Gastrocnemius medialis (tissue), 4 donors: Measurements from ENCODE around the gene GBA2. TPM values are rescaled to one million over a fixed set of nuclear protein-coding genes. Genes with fewer than 3 reads are reported as not detected.

Source experiments
- ATAC-seq, 2 donors: fragments of 150-250 bp; one replicate each; pipeline ENCODE4 v1.9.1; 2016
- DNase-seq, 2 donors: peaks; one replicate each; pipeline ENCODE4 v3.0.0-alpha.2; 2019
- H3K27ac ChIP-seq, 4 donors: fragments of 200-600 bp; sonication (generic); 1 replicate in 1 of 4; 2 replicates in 3 of 4; pipeline ENCODE4 v1.5.1; 2016 to 2018; ENCODE audit warnings: mild to moderate bottlenecking in 2 of 4, moderate library complexity in 1 of 4
- H3K27me3 ChIP-seq, 3 donors: fragments of 200-600 bp; sonication (generic) in 2 of 3; 1 replicate in 1 of 3; 2 replicates in 2 of 3; pipeline versions ENCODE4 v1.5.1 to v1.6.0; 2016 to 2019; ENCODE audit warnings: mild to moderate bottlenecking in 1 of 3, moderate library complexity in 1 of 3
- H3K36me3 ChIP-seq, 2 donors: fragments of 200-600 bp; sonication (generic) in 1 of 2; one replicate each; pipeline ENCODE4 v1.5.1; 2017 to 2018
- H3K4me1 ChIP-seq, 2 donors: fragments of 200-600 bp; sonication (generic) in 1 of 2; one replicate each; pipeline ENCODE4 v1.5.1; 2016 to 2017; ENCODE audit warnings: mild to moderate bottlenecking in 2 of 2
- H3K4me3 ChIP-seq, 4 donors: fragments of 200-600 bp; sonication (generic) in 3 of 4; 1 replicate in 1 of 4; 2 replicates in 3 of 4; pipeline ENCODE4 v1.5.1; 2016 to 2019; ENCODE audit warnings: mild to moderate bottlenecking in 2 of 4
- H3K9me3 ChIP-seq, 3 donors: fragments of 200-600 bp; sonication (generic) in 2 of 3; 1 replicate in 1 of 3; 2 replicates in 2 of 3; pipeline ENCODE4 v1.5.1; 2016 to 2019
- POLR2A ChIP-seq, 2 donors: fragments of 450-650 bp; IDR thresholded peaks; one replicate each; pipeline ENCODE4 v1.6.1; 2017; ENCODE audit warnings: antibody characterized with exemption in 2 of 2, mild to moderate bottlenecking in 2 of 2, moderate library complexity in 2 of 2
- in situ Hi-C, 4 donors: fragments of 200-750 bp; cut with MboI; loops; one replicate each; pipeline versions ENCODE4 v1.15.0 to v1.8.0; 2017; ENCODE audit warnings: low sequenced_read_pairs in 4 of 4
- intact Hi-C: fragments of 100-400 bp; cut with DNase I; formaldehyde crosslinking; loops from one replicate; pipeline ENCODE4 v1.15.1; 2023; ENCODE audit warnings: low total_unique reads
- total RNA-seq, 4 donors: library from RNA; depleted of rRNA; stranded (reverse); fragments of >200 nt; gene quantifications; one replicate each; pipeline versions ENCODE4 v1.1.0 to v1.2.3, GENCODE V29; 2016
- TF ChIP-seq, protein P1 (sequence below), 5 experiments: fragments of 450-650 bp in 3 of 5; fragments of 200-600 bp in 2 of 5; sonication (generic) in 2 of 5; IDR thresholded peaks in 4 of 5; conservative IDR thresholded peaks in 1 of 5; 1 replicate in 4 of 5; 2 replicates in 1 of 5; pipeline ENCODE4 v1.5.1; 2016 to 2019; ENCODE audit warnings: antibody characterized with exemption in 5 of 5, mild to moderate bottlenecking in 3 of 5, moderate library complexity in 3 of 5

GBA2 gene
- total RNA-seq, 4 donors from 2014 or later, result 47.3 to 63.2 (median 51.4) TPM

DNA sequence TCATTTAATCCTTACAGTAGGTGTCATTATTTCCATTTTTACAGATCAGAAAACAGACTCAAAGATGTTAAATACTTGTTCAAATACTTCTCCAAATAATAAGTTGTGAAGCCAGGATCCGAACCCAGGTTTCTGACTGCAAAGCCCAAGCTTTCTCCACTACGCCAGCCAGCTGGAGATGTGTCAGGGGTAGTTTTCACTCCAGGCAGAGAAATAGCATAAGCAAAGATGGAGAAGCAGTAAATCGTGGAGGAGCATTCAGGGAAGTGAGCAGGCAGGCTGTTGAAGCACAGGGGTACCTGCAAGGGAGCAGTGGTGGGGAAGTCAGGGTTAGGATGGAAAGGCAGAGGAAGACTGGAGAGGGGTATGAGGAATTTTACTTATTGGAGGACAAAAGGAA lies 19.9 kb downstream of the GBA2 start:
- DNase-seq, result no peak
- peaks cover 51 to 62% of the 10 kb centered on the region in 2 donors for H3K4me1 ChIP-seq
- no peak for ATAC-seq
- intact Hi-C loops, result no loop called here
- in situ Hi-C loops, result loop anchor here in 2 of 4 donors (10.0 to 25.0 kb wide), 2 partner anchors 64 to 242 kb away; partner anchors contain the start of genes ARHGEF39 (in 1 of the 2) and RUSC2 (in 1 of the 2)
- H3K9me3 ChIP-seq, result no peaks in the 10 kb centered on the region
- peaks cover 0 to 22% of the 10 kb centered on the region in 2 donors for H3K36me3 ChIP-seq
- H3K27me3 ChIP-seq, result no peaks in the 10 kb centered on the region
- H3K27ac ChIP-seq, result peak overlapping the region; percentile 88 to 98 (median 92)
- no peak for TF ChIP-seq POLR2A (IDR thresholded peaks at IDR 0.05)
- TF ChIP-seq, protein P1, sequence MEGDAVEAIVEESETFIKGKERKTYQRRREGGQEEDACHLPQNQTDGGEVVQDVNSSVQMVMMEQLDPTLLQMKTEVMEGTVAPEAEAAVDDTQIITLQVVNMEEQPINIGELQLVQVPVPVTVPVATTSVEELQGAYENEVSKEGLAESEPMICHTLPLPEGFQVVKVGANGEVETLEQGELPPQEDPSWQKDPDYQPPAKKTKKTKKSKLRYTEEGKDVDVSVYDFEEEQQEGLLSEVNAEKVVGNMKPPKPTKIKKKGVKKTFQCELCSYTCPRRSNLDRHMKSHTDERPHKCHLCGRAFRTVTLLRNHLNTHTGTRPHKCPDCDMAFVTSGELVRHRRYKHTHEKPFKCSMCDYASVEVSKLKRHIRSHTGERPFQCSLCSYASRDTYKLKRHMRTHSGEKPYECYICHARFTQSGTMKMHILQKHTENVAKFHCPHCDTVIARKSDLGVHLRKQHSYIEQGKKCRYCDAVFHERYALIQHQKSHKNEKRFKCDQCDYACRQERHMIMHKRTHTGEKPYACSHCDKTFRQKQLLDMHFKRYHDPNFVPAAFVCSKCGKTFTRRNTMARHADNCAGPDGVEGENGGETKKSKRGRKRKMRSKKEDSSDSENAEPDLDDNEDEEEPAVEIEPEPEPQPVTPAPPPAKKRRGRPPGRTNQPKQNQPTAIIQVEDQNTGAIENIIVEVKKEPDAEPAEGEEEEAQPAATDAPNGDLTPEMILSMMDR (IDR thresholded peaks at IDR 0.05 in 4 of 5, conservative IDR thresholded peaks at IDR 0.05 in 1 of 5), result no peak
- peak overlapping the region; percentile 21 to 40 (median 26) for H3K4me3 ChIP-seq

DNA sequence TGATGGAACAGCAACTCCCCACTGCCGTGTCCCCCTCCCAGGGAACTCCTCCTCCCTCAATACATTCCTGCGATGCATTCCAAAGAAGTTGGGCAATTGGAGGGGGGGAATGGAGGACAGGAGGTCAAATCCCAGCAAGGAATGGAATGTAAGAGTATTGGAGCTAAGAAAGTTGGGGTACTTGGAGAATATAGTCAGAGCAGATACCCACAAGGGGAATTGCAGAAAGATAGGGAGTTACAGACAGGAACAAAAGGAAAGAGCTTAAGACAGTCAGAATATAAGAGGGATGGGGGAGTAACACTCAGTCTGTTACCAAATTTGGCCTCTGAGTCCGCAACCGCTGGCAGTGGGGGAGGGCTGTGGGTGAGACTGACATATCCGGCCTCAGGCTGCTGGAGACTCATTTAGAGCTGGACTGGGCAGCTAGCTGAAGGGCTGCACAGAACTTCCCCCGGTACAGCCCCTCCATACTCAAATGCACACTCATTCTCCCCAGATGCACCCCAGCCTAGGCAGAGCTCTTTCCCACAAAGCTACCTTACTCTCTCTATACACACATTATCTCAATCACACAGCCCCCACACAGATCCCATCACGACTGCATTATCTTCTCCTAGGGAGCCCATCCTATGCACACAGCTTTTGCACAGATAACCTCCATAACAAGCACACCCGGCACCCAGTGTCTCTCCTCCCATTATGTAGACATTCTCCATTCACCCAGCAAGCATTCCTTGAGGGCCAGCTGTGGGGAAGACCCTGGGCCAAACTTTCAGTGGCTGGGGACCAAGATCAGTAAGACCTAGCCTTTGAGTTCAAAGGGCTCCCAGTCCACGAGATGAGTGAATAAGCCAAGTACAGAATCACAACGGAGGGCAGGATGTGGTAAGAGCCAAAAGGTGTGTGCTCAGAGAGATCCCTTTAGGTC lies 20.7 kb downstream of the GBA2 start:
- ATAC-seq (peak; percentile 25 to 26), DNase-seq (peak; percentile 67 to 82)
- Histone ChIP-seq H3K27ac (peak overlapping the region; percentile 62 to 98 (median 88)), H3K4me3 (peak overlapping the region in 3 of 4 donors; percentile 26 to 43 (median 40)), H3K9me3 (no peaks in the 10 kb centered on the region), H3K27me3 (no peaks in the 10 kb centered on the region), H3K36me3 (peaks cover 0 to 24% of the 10 kb centered on the region in 2 donors), H3K4me1 (peaks cover 44 to 54% of the 10 kb centered on the region in 2 donors)
- TF ChIP-seq, protein P1 (IDR thresholded peaks at IDR 0.05 in 4 of 5, conservative IDR thresholded peaks at IDR 0.05 in 1 of 5), result no peak
- TF ChIP-seq POLR2A (IDR thresholded peaks at IDR 0.05), result peak; percentile 47 to 50
- in situ Hi-C loops (loop anchor here in 2 of 4 donors (10.0 to 25.0 kb wide), 2 partner anchors 64 to 241 kb away; partner anchors contain the start of genes ARHGEF39 (in 1 of the 2) and RUSC2 (in 1 of the 2)), intact Hi-C loops (no loop called here)

GRCh38 chr9:35727676-35728040 lies 21.4 kb downstream of the GBA2 start:
- peak overlapping the region; percentile 62 to 98 (median 88) for H3K27ac ChIP-seq
- no peaks in the 10 kb centered on the region for H3K27me3 ChIP-seq
- H3K4me1 ChIP-seq, result peaks cover 40 to 50% of the 10 kb centered on the region in 2 donors
- TF ChIP-seq, protein P1 (IDR thresholded peaks at IDR 0.05 in 4 of 5, conservative IDR thresholded peaks at IDR 0.05 in 1 of 5), result no peak
- TF ChIP-seq POLR2A (IDR thresholded peaks at IDR 0.05), result no peak
- ATAC-seq, result no peak
- DNase-seq, result no peak
- H3K36me3 ChIP-seq, result peaks cover 0 to 30% of the 10 kb centered on the region in 2 donors
- peak overlapping the region in 2 of 4 donors; percentile 26 to 43 for H3K4me3 ChIP-seq
- in situ Hi-C loops, result loop anchor here in 2 of 4 donors (10.0 to 25.0 kb wide), 2 partner anchors 63 to 240 kb away; partner anchors contain the start of genes ARHGEF39 (in 1 of the 2) and RUSC2 (in 1 of the 2)
- intact Hi-C loops, result no loop called here
- no peaks in the 10 kb centered on the region for H3K9me3 ChIP-seq

DNA sequence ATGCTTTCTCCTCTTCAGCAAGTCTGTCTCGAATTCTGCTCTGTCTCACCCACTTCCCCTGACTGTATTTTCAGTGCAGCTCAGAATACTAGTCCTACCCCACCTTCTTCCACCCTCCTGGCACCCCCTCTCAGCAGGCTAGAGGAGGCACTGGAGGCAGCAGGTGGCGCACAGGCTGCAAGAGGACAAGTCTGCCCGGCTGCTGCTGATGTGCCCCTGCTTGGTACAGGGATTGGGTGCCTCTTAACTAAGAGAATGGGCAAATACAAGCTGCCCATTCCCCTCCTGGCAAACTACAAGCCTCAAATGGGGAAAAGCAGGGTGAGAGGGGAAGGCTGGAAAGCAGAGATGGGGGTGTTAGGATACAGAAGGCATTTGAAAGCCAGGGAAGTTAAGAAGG lies 22.1 kb downstream of the GBA2 start:
- Histone ChIP-seq H3K36me3 (peaks cover 0 to 38% of the 10 kb centered on the region in 2 donors), H3K4me1 (peaks cover 40 to 50% of the 10 kb centered on the region in 2 donors), H3K27ac (peak overlapping the region; percentile 62 to 98 (median 88)), H3K4me3 (no peak overlapping the region), H3K27me3 (no peaks in the 10 kb centered on the region), H3K9me3 (no peaks in the 10 kb centered on the region)
- no peak for TF ChIP-seq POLR2A (IDR thresholded peaks at IDR 0.05)
- TF ChIP-seq, protein P1 (IDR thresholded peaks at IDR 0.05 in 4 of 5, conservative IDR thresholded peaks at IDR 0.05 in 1 of 5), result no peak
- ATAC-seq (no peak), DNase-seq (no peak)
- in situ Hi-C loops, result loop anchor here in 2 of 4 donors (10.0 to 25.0 kb wide), 2 partner anchors 62 to 240 kb away; partner anchors contain the start of genes ARHGEF39 (in 1 of the 2) and RUSC2 (in 1 of the 2)
- intact Hi-C loops, result no loop called here
